ENCODE data around the gene DMAC2.
"Not testable (repeated sequence)": the region's sequence is repeated elsewhere in the genome, so short reads cannot be mapped to it uniquely, and the experiment has no call there.

Gene DMAC2

GRCh38 chr19:41436674-41436951, 3.1 kb downstream of the DMAC2 start:
- Histone ChIP-seq H3K9me2 (ENCODE audit: low read depth, low read length) (no peaks in the 10 kb centered on the region), H4K20me1 (ENCODE audit: insufficient read depth, low read length) (no peaks in the 10 kb centered on the region), H3K9ac (ENCODE audit: low read length) (no peak overlapping the region), H3F3A (ENCODE audit: insufficient read depth, low read length) (no peaks in the 10 kb centered on the region; the same call in 1 of the 2 replicates), H3K27me3 (ENCODE audit: insufficient read depth, low read length) (no peaks in the 10 kb centered on the region), H3K27ac (ENCODE audit: low read depth, low read length, poor library complexity, severe bottlenecking) (no peak overlapping the region), H3K79me2 (ENCODE audit: insufficient read depth, low read length) (peaks cover 6% of the 10 kb centered on the region; the same call in 1 of the 2 replicates), H3K9me3 (ENCODE audit: low read length) (no peaks in the 10 kb centered on the region), H3K4me1 (ENCODE audit: insufficient read depth, low read length, severe bottlenecking) (peaks cover 10% of the 10 kb centered on the region), H3K4me3 (ENCODE audit: low read depth, low read length, poor library complexity, severe bottlenecking) (no peak overlapping the region), H3K36me3 (ENCODE audit: insufficient read depth, low read length) (peaks cover 24% of the 10 kb centered on the region; the same call in 1 of the 2 replicates), H2AFZ (ENCODE audit: low read length) (no peak overlapping the region), H3K4me2 (ENCODE audit: low read length) (no peak overlapping the region)
- no peak for TF ChIP-seq EZH2 (IDR thresholded peaks at IDR 0.05; ENCODE audit: borderline replicate concordance, low read length)
- TF ChIP-seq, protein P1, sequence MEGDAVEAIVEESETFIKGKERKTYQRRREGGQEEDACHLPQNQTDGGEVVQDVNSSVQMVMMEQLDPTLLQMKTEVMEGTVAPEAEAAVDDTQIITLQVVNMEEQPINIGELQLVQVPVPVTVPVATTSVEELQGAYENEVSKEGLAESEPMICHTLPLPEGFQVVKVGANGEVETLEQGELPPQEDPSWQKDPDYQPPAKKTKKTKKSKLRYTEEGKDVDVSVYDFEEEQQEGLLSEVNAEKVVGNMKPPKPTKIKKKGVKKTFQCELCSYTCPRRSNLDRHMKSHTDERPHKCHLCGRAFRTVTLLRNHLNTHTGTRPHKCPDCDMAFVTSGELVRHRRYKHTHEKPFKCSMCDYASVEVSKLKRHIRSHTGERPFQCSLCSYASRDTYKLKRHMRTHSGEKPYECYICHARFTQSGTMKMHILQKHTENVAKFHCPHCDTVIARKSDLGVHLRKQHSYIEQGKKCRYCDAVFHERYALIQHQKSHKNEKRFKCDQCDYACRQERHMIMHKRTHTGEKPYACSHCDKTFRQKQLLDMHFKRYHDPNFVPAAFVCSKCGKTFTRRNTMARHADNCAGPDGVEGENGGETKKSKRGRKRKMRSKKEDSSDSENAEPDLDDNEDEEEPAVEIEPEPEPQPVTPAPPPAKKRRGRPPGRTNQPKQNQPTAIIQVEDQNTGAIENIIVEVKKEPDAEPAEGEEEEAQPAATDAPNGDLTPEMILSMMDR (IDR thresholded peaks at IDR 0.05; ENCODE audit: low read length), result no peak

- Histone ChIP-seq H3K79me2 (ENCODE audit: insufficient read depth, low read length) (peaks cover 6% of the 10 kb centered on the region; the same call in 1 of the 2 replicates), H3K27me3 (ENCODE audit: insufficient read depth, low read length) (no peaks in the 10 kb centered on the region), H2AFZ (ENCODE audit: low read length) (no peak overlapping the region), H3F3A (ENCODE audit: insufficient read depth, low read length) (no peaks in the 10 kb centered on the region; the same call in 1 of the 2 replicates), H3K36me3 (ENCODE audit: insufficient read depth, low read length) (peaks cover 28% of the 10 kb centered on the region; the same call in 1 of the 2 replicates), H3K9me2 (ENCODE audit: low read depth, low read length) (no peaks in the 10 kb centered on the region), H3K9me3 (ENCODE audit: low read length) (no peaks in the 10 kb centered on the region), H3K27ac (ENCODE audit: low read depth, low read length, poor library complexity, severe bottlenecking) (no peak overlapping the region), H3K4me3 (ENCODE audit: low read depth, low read length, poor library complexity, severe bottlenecking) (no peak overlapping the region), H3K4me2 (ENCODE audit: low read length) (no peak overlapping the region), H3K9ac (ENCODE audit: low read length) (no peak overlapping the region), H4K20me1 (ENCODE audit: insufficient read depth, low read length) (no peaks in the 10 kb centered on the region), H3K4me1 (ENCODE audit: insufficient read depth, low read length, severe bottlenecking) (peaks cover 10% of the 10 kb centered on the region)
- TF ChIP-seq EZH2 (IDR thresholded peaks at IDR 0.05; ENCODE audit: borderline replicate concordance, low read length), result no peak
- TF ChIP-seq, protein P1 (IDR thresholded peaks at IDR 0.05; ENCODE audit: low read length), result no peak
Measured at GRCh38 chr19:41435936-41436673, 3.6 kb downstream of the DMAC2 start.

DNA sequence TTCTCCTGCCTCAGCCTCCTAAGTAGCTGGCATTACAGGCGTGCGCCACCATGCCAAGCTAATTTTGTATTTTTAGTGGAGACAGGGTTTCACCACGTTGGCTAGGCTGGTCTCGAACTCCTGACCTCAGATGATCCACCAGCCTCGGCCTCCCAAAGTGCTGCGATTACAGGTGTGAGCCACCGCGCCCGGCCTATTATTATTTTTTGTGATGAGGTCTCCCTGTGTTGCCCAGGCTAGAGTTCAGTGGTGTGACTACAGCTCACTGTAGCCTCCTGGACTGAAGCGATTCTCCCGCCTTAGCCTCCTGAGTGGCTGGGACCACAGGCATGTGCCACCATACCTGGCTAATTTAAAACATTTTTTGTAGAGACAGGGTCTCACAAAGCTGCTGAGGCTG, 4.3 kb downstream of the DMAC2 start:
- not testable (repeated sequence) for H2AFZ ChIP-seq (ENCODE audit: low read length); H3K9me3 ChIP-seq (ENCODE audit: low read length); H3K27me3 ChIP-seq (ENCODE audit: insufficient read depth, low read length); H3K79me2 ChIP-seq (ENCODE audit: insufficient read depth, low read length); H3F3A ChIP-seq (ENCODE audit: insufficient read depth, low read length); H4K20me1 ChIP-seq (ENCODE audit: insufficient read depth, low read length); H3K4me2 ChIP-seq (ENCODE audit: low read length); H3K9ac ChIP-seq (ENCODE audit: low read length); H3K4me3 ChIP-seq (ENCODE audit: low read depth, low read length, poor library complexity, severe bottlenecking); H3K9me2 ChIP-seq (ENCODE audit: low read depth, low read length); H3K4me1 ChIP-seq (ENCODE audit: insufficient read depth, low read length, severe bottlenecking); H3K27ac ChIP-seq (ENCODE audit: low read depth, low read length, poor library complexity, severe bottlenecking)
- H3K36me3 ChIP-seq (ENCODE audit: insufficient read depth, low read length), result peaks cover 32% of the 10 kb centered on the region; the same call in 1 of the 2 replicates

- no peak for TF ChIP-seq EZH2 (IDR thresholded peaks at IDR 0.05; ENCODE audit: borderline replicate concordance, low read length)
- TF ChIP-seq, protein P1 (IDR thresholded peaks at IDR 0.05; ENCODE audit: low read length), result no peak
- no peak overlapping the region for H3K27ac ChIP-seq (ENCODE audit: low read depth, low read length, poor library complexity, severe bottlenecking)
- H3K9me3 ChIP-seq (ENCODE audit: low read length), result no peaks in the 10 kb centered on the region
Measured at GRCh38 chr19:41434450-41434849, 5.3 kb downstream of the DMAC2 start.

More at GRCh38 chr19:41434450-41434849, 5.3 kb downstream of the DMAC2 start:
- Histone ChIP-seq H3K4me3 (ENCODE audit: low read depth, low read length, poor library complexity, severe bottlenecking) (no peak overlapping the region), H3F3A (ENCODE audit: insufficient read depth, low read length) (no peaks in the 10 kb centered on the region; the same call in 1 of the 2 replicates), H3K4me1 (ENCODE audit: insufficient read depth, low read length, severe bottlenecking) (peaks cover 10% of the 10 kb centered on the region), H2AFZ (ENCODE audit: low read length) (no peak overlapping the region), H3K36me3 (ENCODE audit: insufficient read depth, low read length) (peaks cover 32% of the 10 kb centered on the region; the same call in 1 of the 2 replicates), H3K27me3 (ENCODE audit: insufficient read depth, low read length) (no peaks in the 10 kb centered on the region), H3K9me2 (ENCODE audit: low read depth, low read length) (no peaks in the 10 kb centered on the region), H3K79me2 (ENCODE audit: insufficient read depth, low read length) (peaks cover 6% of the 10 kb centered on the region; the same call in 1 of the 2 replicates), H4K20me1 (ENCODE audit: insufficient read depth, low read length) (no peaks in the 10 kb centered on the region), H3K4me2 (ENCODE audit: low read length) (no peak overlapping the region), H3K9ac (ENCODE audit: low read length) (no peak overlapping the region)

All from OCI-LY1 (cell line).